ENCODE measurements around the gene ADAM23.
A peak's percentile ranks its signal among the peaks of the same experiment; 100 is the strongest.

Gene ADAM23

GRCh38 chr2:206494061-206494460, 50.7 kb downstream of the ADAM23 start:
- FAIRE-seq (no peak), DNase-seq (ENCODE audit: insufficient read length, low spot score) (no peak)

GRCh38 chr2:206502729-206503128, 59.4 kb downstream of the ADAM23 start:
- DNase-seq (ENCODE audit: insufficient read length, low spot score) (no peak), FAIRE-seq (no peak)

DNA sequence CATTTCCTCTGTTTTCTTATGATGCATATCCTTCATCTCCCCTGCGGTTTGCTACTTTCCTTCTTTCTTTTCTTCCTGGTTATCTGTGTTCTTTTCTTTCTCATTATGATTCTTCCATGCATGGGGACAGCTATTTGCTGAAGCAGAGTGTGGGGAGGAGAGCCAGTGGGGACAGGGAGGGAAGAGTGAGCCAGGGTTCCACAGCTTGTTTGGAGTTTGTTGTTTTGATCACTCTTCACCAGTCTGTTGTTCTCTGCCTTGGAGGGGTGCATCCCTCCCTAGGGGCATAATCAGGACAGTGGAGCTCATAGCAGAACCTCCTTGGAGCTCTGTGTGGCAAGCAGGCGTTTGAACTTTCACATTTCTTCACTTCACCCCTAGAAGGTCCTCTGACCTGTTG, 68.0 kb downstream of the ADAM23 start:
- no peak for FAIRE-seq
- no peak for DNase-seq (ENCODE audit: insufficient read length, low spot score)

DNA sequence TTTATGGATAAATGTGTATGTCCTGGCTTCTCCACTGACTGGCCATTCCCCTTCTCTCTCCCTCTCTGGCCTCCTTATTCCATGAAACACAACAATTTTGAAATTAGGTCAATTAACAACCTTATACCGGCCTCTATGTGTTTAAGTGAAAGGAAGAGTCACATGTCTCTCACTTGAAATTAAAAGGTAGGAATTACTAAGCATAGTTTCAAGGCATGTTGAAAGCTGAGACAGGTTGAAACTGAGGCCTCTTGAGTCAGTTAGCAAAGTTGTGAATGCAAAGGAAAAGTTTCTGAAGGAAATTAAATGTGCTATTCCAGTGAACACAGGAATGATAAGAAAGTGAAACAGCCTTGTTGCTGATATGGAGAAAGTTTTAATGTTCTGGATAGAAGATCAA, 69.7 kb downstream of the ADAM23 start:
- DNase-seq (ENCODE audit: insufficient read length, low spot score) = no peak
- no peak for FAIRE-seq

DNA sequence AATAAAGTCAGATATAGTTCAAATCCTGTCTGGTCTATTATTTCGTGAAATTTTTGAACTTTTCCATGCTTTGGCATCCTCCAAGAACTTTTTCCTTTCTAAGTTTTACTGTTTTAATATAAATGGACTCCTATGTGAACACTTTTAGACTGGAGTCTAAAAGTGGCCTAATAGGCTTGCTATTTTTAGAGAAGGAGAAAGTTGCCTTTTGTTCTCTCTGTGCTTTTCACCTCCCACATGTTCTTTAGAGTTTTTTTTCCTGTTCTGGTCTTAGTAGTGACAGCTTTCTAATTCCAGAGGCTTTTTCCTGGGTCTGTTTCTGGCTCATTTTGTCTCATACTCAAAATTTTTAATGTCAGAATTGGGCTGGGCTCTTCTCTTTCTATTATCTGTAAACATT, 72.2 kb downstream of the ADAM23 start:
- no peak for DNase-seq (ENCODE audit: insufficient read length, low spot score)
- FAIRE-seq = no peak

DNA sequence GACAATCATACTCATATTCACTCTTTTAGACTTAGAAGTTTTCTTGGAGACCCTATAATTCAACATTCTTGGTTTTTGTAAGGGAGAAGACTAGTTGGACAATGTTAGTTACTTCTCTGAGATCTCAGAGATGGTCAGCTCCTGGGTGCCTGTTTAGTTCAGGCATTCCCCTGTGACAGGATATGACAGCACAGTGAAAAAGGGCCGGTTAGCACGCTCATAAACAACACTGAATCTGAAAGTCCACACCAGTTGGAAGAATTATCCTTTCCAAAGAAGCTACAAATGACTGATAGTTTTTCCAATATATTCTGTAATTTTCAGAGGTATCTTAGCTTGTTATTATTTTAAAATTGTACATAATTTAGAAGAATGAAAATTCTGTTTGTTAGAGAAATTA, 75.7 kb downstream of the ADAM23 start:
- FAIRE-seq = no peak
- no peak for DNase-seq (ENCODE audit: insufficient read length, low spot score)

DNA sequence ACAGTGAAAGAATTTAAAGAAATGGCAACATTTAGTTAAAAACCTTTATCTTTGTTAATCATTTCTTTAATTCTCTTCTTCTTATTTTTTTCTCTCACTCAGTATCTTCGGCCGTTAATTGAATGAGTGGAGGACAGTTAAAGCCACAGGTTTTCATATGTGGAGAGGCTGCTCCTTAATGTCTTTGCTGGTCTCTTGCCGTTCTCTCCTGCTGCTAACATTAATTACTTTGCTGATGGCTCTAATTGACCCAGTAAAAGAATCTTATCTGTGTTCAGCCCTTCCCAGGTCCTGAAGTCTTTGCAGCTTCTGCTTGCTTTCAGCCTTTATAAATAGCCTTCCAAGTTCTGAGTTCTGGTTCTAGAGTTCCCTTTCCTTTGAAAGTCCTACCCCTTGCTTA, 77.1 kb downstream of the ADAM23 start:
- FAIRE-seq (no peak), DNase-seq (ENCODE audit: insufficient read length, low spot score) (no peak)

DNA sequence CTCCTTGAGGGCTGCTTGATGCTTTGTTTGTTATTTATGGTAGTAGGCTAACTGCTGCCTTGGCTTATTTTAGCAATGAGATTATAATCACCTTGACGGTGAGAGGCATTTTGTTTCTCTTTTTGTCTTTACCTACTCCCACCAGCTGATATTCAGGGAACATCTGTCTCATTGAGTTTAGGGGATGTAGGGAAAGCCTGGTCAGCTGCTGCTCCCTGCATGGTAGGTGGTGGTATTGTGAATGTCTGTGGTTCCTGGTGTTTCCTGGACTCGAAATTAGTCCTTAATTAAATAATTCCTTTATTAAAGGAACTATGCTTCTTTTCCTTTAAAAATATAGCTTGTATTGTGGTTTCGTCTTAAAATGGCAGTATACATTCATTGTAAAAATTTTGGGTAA, 77.8 kb downstream of the ADAM23 start:
- no peak for DNase-seq (ENCODE audit: insufficient read length, low spot score)
- FAIRE-seq = no peak

- FAIRE-seq = no peak
- DNase-seq (ENCODE audit: insufficient read length, low spot score) = no peak
Measured at GRCh38 chr2:206521612-206522011, 78.3 kb downstream of the ADAM23 start.

- DNase-seq (ENCODE audit: insufficient read length, low spot score) = no peak
- no peak for FAIRE-seq
Measured at GRCh38 chr2:206526416-206526815, 83.1 kb downstream of the ADAM23 start.

- FAIRE-seq (no peak), DNase-seq (ENCODE audit: insufficient read length, low spot score) (no peak)
Measured at GRCh38 chr2:206527153-206527552, 83.8 kb downstream of the ADAM23 start.

DNA sequence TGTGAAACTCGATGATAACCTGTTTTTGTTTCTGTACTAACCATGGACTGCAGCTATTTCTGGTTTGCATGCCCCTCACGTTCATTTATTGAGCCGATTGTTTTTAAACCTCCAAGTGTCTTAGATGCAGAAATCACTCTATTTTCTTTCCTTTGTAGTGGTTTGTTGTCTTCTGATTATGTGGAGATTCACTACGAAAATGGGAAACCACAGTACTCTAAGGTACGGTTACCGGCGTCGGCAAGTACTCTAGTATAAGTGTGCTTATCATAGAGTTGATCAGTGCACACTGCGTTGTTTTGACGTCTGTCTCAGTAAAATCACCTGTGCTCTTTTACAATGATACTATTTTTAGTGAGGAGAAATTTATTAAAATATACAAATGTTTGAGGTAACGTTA, 87.4 kb downstream of the ADAM23 start:
- DNase-seq (ENCODE audit: insufficient read length, low spot score) = no peak

GRCh38 chr2:206531996-206532543, 88.7 kb downstream of the ADAM23 start:
- DNase-seq (ENCODE audit: insufficient read length, low spot score) (no peak), FAIRE-seq (no peak)

More for the DNA sequence above, 87.4 kb downstream of the ADAM23 start:
- FAIRE-seq = no peak

GRCh38 chr2:206533977-206534376, 90.6 kb downstream of the ADAM23 start:
- no peak for DNase-seq (ENCODE audit: insufficient read length, low spot score)
- FAIRE-seq = no peak

DNA sequence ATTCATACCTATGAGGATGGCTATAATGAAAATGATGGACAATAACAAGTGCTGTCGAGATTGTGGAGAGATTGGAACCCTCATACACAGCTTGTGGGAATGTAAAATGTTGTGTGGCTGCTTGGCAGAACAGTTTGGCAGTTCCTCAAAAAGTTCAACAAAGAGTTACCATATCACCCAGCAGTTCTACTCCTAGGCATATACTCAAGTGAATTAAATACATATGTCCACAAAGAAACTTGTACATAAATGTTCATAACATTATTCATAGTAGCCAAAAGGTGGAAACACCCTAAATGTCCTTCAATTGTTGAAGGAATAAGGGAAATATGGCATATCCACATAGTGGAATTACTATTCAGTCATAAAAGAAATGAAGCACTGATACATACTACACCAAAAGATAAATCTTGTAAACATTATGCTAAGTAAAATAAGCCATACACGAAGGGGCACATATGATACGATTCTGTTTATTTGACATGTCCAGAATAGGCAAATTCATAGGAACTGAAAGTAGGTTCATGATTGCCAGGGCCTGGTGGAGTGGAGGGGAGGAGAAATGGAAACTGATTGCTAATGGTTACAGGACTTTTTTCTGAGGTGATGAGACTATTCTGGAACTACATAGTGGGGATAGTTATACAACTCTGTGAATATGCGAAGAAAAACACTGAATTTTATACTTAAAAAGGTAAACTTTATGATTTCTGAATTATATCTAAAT, 92.1 kb downstream of the ADAM23 start:
- no peak for DNase-seq (ENCODE audit: insufficient read length, low spot score)
- no peak for FAIRE-seq

- FAIRE-seq (no peak), DNase-seq (ENCODE audit: insufficient read length, low spot score) (no peak)
Measured at GRCh38 chr2:206540757-206541156, 97.4 kb downstream of the ADAM23 start.

DNA sequence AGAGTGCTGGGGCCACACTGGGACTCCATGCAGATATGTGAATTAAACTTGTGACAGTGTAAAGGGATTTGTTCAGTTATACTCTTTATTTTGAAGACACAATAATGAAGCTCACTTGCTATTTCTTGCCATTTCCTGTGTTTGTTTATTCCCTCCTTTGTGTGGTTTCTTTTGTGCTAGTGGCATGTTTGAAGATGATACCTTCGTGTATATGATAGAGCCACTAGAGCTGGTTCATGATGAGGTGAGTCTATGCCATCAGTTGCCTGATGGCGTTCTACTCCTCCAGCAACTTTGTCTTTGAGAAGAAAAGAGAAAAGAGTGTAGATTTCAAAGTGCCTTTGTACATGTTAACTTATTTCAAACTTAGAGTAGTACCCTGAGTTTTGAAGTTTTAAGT, 99.7 kb downstream of the ADAM23 start:
- DNase-seq (ENCODE audit: insufficient read length, low spot score) (no peak), FAIRE-seq (no peak)

DNA sequence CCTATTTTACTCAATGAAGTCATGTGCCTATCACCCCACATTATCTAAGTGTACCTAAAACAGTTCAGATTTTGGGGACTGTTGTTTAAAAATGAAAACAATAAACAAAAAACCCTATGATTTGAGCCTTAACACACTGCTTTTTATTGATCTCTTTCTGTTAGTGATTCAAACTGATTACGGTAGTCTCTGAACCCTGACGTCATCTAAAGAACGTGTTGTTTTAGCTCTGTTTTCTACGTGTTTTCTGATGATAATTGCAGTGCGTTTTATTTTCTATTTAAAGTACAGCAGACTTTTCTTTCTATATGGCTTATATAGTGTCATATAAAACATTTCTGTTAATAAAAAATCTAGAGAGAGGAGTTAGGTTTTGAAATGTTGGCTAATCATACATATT, 105.1 kb downstream of the ADAM23 start:
- DNase-seq (ENCODE audit: insufficient read length, low spot score) (no peak), FAIRE-seq (no peak)

DNA sequence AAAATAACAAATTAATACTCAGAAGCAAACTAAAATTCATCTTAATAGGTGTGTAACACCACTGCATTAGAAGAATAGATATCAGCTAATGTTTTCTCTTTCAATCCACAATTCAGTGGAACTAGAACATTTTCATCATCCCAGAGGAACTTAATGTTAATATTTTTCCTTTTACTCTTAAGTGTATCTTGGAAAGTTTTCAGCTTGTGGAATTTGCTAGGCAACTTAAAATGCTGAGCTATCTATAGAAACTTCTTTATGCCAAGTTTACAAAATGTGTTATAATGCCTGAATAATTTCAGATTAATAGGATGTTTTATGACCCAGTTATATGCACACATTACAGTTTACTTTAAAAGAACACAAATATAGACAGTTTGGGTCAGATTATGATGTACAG, 112.4 kb downstream of the ADAM23 start:
- DNase-seq (ENCODE audit: insufficient read length, low spot score) = no peak
- no peak for FAIRE-seq

- FAIRE-seq (peak; percentile 53), DNase-seq (ENCODE audit: insufficient read length, low spot score) (no peak)
Measured at GRCh38 chr2:206556357-206556949, 113.1 kb downstream of the ADAM23 start.

DNA sequence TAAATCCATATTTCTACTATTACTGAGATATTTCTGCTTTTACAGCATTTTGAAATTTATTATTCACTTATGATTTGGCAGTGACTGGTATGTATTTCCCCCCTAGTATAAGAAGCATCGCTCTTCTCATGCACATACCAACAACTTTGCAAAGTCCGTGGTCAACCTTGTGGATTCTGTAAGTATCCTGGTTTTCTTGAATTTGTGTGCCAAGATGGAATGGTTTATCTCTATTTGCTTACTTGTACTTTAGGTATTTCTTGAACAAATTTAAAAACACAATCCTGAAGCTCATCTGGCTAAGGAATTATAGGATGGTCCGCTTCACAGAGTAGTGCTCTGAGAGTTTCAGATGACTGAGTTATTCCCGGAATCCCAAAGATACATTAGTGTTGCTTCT, 114.0 kb downstream of the ADAM23 start:
- no peak for FAIRE-seq
- no peak for DNase-seq (ENCODE audit: insufficient read length, low spot score)

- no peak for DNase-seq (ENCODE audit: insufficient read length, low spot score)
- no peak for FAIRE-seq
Measured at GRCh38 chr2:206558492-206558891, 115.2 kb downstream of the ADAM23 start.

All from GM19239 (cell line).